ENCODE data around the gene EGFR. TPM values are rescaled to one million over a fixed set of nuclear protein-coding genes. Genes with fewer than 3 reads are reported as not detected.
A peak's percentile ranks its signal among the peaks of the same experiment; 100 is the strongest.

The EGFR gene
- total RNA-seq, 1 experiment from 2014 or later = not detected

DNA sequence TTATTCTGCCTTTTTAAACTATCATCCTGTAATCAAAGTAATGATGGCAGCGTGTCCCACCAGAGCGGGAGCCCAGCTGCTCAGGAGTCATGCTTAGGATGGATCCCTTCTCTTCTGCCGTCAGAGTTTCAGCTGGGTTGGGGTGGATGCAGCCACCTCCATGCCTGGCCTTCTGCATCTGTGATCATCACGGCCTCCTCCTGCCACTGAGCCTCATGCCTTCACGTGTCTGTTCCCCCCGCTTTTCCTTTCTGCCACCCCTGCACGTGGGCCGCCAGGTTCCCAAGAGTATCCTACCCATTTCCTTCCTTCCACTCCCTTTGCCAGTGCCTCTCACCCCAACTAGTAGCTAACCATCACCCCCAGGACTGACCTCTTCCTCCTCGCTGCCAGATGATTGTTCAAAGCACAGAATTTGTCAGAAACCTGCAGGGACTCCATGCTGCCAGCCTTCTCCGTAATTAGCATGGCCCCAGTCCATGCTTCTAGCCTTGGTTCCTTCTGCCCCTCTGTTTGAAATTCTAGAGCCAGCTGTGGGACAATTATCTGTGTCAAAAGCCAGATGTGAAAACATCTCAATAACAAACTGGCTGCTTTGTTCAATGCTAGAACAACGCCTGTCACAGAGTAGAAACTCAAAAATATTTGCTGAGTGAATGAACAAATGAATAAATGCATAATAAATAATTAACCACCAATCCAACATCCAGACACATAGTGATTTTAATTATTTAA is 151.7 kb downstream of the EGFR start:
- Histone ChIP-seq H3K4me2 (ENCODE audit: low read depth, low read length, poor library complexity, severe bottlenecking) (no peak overlapping the region), H3K4me1 (ENCODE audit: low read length) (no peaks in the 10 kb centered on the region), H3K79me2 (ENCODE audit: low read length) (no peaks in the 10 kb centered on the region), H4K20me1 (ENCODE audit: insufficient read depth, low read depth, low read length) (no peaks in the 10 kb centered on the region), H2AFZ (ENCODE audit: low read length) (no peak overlapping the region), H3K27me3 (ENCODE audit: low read length) (no peaks in the 10 kb centered on the region), H3K36me3 (ENCODE audit: insufficient read depth, low read length) (no peaks in the 10 kb centered on the region), H3K4me3 (ENCODE audit: low read length) (no peak overlapping the region), H3K9me3 (ENCODE audit: low read length) (no peaks in the 10 kb centered on the region), H3K27ac (ENCODE audit: low read length) (no peak overlapping the region), H3K9ac (ENCODE audit: low read length) (no peak overlapping the region), H3K9me2 (replicated peaks; ENCODE audit: insufficient read depth, low read length) (no peaks in the 10 kb centered on the region)
- no peak for DNase-seq

- Histone ChIP-seq H3K9me2 (replicated peaks; ENCODE audit: insufficient read depth, low read length) (no peaks in the 10 kb centered on the region), H3K36me3 (ENCODE audit: insufficient read depth, low read length) (no peaks in the 10 kb centered on the region), H3K4me1 (ENCODE audit: low read length) (no peaks in the 10 kb centered on the region), H3K27me3 (ENCODE audit: low read length) (no peaks in the 10 kb centered on the region), H3K4me3 (ENCODE audit: low read length) (no peak overlapping the region), H2AFZ (ENCODE audit: low read length) (no peak overlapping the region), H4K20me1 (ENCODE audit: insufficient read depth, low read depth, low read length) (no peaks in the 10 kb centered on the region), H3K9ac (ENCODE audit: low read length) (no peak overlapping the region), H3K79me2 (ENCODE audit: low read length) (no peaks in the 10 kb centered on the region), H3K9me3 (ENCODE audit: low read length) (no peaks in the 10 kb centered on the region), H3K4me2 (ENCODE audit: low read depth, low read length, poor library complexity, severe bottlenecking) (no peak overlapping the region), H3K27ac (ENCODE audit: low read length) (no peak overlapping the region)
- no peak for DNase-seq
Measured at GRCh38 chr7:55171157-55171556, 152.3 kb downstream of the EGFR start.

DNA sequence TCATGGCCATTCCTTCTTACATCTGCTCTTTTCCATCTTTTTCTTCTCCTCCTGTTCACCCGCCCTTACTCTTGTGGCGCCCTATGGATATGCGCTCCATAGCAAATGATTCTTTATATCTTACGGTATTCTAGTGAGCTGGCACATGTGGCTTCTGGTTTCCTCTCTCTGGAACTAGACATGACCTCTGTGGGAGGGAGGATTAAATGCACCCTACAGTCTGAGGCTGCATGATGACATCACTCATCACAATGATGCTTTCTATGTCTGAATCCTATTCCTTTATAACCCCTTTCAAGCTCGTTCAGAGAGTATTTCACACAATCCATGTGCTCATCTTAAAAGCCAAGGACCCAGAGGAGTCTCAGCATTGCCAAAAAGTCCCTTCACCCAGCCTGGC is 153.3 kb downstream of the EGFR start:
- H3K27me3 ChIP-seq (ENCODE audit: low read length) = no peaks in the 10 kb centered on the region
- H3K27ac ChIP-seq (ENCODE audit: low read length) = no peak overlapping the region
- no peak overlapping the region for H2AFZ ChIP-seq (ENCODE audit: low read length)
- no peaks in the 10 kb centered on the region for H3K79me2 ChIP-seq (ENCODE audit: low read length)
- H3K4me2 ChIP-seq (ENCODE audit: low read depth, low read length, poor library complexity, severe bottlenecking) = no peak overlapping the region
- no peak overlapping the region for H3K9ac ChIP-seq (ENCODE audit: low read length)
- no peaks in the 10 kb centered on the region for H3K9me3 ChIP-seq (ENCODE audit: low read length)
- H4K20me1 ChIP-seq (ENCODE audit: insufficient read depth, low read depth, low read length) = no peaks in the 10 kb centered on the region
- H3K36me3 ChIP-seq (ENCODE audit: insufficient read depth, low read length) = no peaks in the 10 kb centered on the region
- DNase-seq = no peak
- no peaks in the 10 kb centered on the region for H3K9me2 ChIP-seq (replicated peaks; ENCODE audit: insufficient read depth, low read length)
- H3K4me1 ChIP-seq (ENCODE audit: low read length) = no peaks in the 10 kb centered on the region
- H3K4me3 ChIP-seq (ENCODE audit: low read length) = no peak overlapping the region

DNA sequence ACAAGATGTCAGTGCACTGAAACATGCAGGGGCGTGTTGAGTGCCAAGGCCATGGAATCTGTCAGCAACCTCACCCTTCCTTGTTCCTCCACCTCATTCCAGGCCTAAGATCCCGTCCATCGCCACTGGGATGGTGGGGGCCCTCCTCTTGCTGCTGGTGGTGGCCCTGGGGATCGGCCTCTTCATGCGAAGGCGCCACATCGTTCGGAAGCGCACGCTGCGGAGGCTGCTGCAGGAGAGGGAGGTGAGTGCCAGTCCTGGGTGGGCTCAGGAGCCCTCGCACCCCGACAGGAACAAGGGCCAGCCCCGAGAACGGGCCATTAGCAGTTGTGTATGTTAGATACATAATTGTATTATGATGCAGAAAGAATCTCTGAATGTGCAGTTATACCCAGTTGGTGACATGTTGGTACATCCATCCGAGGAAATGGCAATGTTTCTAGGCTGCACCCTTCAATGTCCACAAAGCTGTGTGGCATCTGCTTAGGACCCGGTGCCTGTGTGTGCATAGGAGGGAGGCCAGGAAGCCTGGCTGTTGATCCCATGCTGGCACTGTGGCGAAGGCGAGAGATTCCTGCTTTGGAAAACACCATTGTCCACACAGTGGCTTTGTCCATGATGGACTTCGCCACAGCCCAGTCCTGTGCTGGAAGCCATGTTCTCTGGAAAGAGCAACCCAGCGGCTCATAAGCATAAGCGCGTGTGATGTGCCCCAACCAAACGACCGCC is 154.2 kb downstream of the EGFR start:
- H3K27ac ChIP-seq (ENCODE audit: low read length) = no peak overlapping the region
- no peaks in the 10 kb centered on the region for H3K79me2 ChIP-seq (ENCODE audit: low read length)
- no peak overlapping the region for H3K9ac ChIP-seq (ENCODE audit: low read length)
- H3K4me2 ChIP-seq (ENCODE audit: low read depth, low read length, poor library complexity, severe bottlenecking) = no peak overlapping the region
- H3K27me3 ChIP-seq (ENCODE audit: low read length) = no peaks in the 10 kb centered on the region
- H3K4me3 ChIP-seq (ENCODE audit: low read length) = no peak overlapping the region
- no peaks in the 10 kb centered on the region for H3K36me3 ChIP-seq (ENCODE audit: insufficient read depth, low read length)
- H4K20me1 ChIP-seq (ENCODE audit: insufficient read depth, low read depth, low read length) = no peaks in the 10 kb centered on the region
- H3K9me3 ChIP-seq (ENCODE audit: low read length) = no peaks in the 10 kb centered on the region
- H3K4me1 ChIP-seq (ENCODE audit: low read length) = no peaks in the 10 kb centered on the region
- H3K9me2 ChIP-seq (replicated peaks; ENCODE audit: insufficient read depth, low read length) = no peaks in the 10 kb centered on the region
- no peak overlapping the region for H2AFZ ChIP-seq (ENCODE audit: low read length)
- DNase-seq = no peak

DNA sequence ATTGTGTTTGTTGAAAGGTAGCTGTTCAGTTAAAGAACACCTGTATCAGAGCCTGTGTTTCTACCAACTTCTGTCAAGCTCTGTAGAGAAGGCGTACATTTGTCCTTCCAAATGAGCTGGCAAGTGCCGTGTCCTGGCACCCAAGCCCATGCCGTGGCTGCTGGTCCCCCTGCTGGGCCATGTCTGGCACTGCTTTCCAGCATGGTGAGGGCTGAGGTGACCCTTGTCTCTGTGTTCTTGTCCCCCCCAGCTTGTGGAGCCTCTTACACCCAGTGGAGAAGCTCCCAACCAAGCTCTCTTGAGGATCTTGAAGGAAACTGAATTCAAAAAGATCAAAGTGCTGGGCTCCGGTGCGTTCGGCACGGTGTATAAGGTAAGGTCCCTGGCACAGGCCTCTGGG is 154.9 kb downstream of the EGFR start:
- no peaks in the 10 kb centered on the region for H3K27me3 ChIP-seq (ENCODE audit: low read length)
- H3K27ac ChIP-seq (ENCODE audit: low read length) = no peak overlapping the region
- no peaks in the 10 kb centered on the region for H4K20me1 ChIP-seq (ENCODE audit: insufficient read depth, low read depth, low read length)
- H3K4me1 ChIP-seq (ENCODE audit: low read length) = no peaks in the 10 kb centered on the region
- H3K4me3 ChIP-seq (ENCODE audit: low read length) = no peak overlapping the region
- no peak overlapping the region for H2AFZ ChIP-seq (ENCODE audit: low read length)
- H3K9me3 ChIP-seq (ENCODE audit: low read length) = no peaks in the 10 kb centered on the region
- no peaks in the 10 kb centered on the region for H3K36me3 ChIP-seq (ENCODE audit: insufficient read depth, low read length)
- H3K9me2 ChIP-seq (replicated peaks; ENCODE audit: insufficient read depth, low read length) = no peaks in the 10 kb centered on the region
- H3K9ac ChIP-seq (ENCODE audit: low read length) = no peak overlapping the region
- no peak overlapping the region for H3K4me2 ChIP-seq (ENCODE audit: low read depth, low read length, poor library complexity, severe bottlenecking)
- no peaks in the 10 kb centered on the region for H3K79me2 ChIP-seq (ENCODE audit: low read length)
- DNase-seq = peak; percentile 52

GRCh38 chr7:55174456-55174855 is 155.6 kb downstream of the EGFR start:
- Histone ChIP-seq H3K9me3 (ENCODE audit: low read length) (no peaks in the 10 kb centered on the region), H3K9ac (ENCODE audit: low read length) (no peak overlapping the region), H3K36me3 (ENCODE audit: insufficient read depth, low read length) (no peaks in the 10 kb centered on the region), H4K20me1 (ENCODE audit: insufficient read depth, low read depth, low read length) (no peaks in the 10 kb centered on the region), H3K27ac (ENCODE audit: low read length) (no peak overlapping the region), H3K27me3 (ENCODE audit: low read length) (no peaks in the 10 kb centered on the region), H3K4me1 (ENCODE audit: low read length) (no peaks in the 10 kb centered on the region), H3K4me2 (ENCODE audit: low read depth, low read length, poor library complexity, severe bottlenecking) (no peak overlapping the region), H3K4me3 (ENCODE audit: low read length) (no peak overlapping the region), H3K9me2 (replicated peaks; ENCODE audit: insufficient read depth, low read length) (no peaks in the 10 kb centered on the region), H3K79me2 (ENCODE audit: low read length) (no peaks in the 10 kb centered on the region), H2AFZ (ENCODE audit: low read length) (no peak overlapping the region)
- no peak for DNase-seq

- Histone ChIP-seq H4K20me1 (ENCODE audit: insufficient read depth, low read depth, low read length) (no peaks in the 10 kb centered on the region), H3K9me3 (ENCODE audit: low read length) (no peaks in the 10 kb centered on the region), H3K79me2 (ENCODE audit: low read length) (no peaks in the 10 kb centered on the region), H3K4me1 (ENCODE audit: low read length) (no peaks in the 10 kb centered on the region), H3K27me3 (ENCODE audit: low read length) (no peaks in the 10 kb centered on the region), H2AFZ (ENCODE audit: low read length) (no peak overlapping the region), H3K9ac (ENCODE audit: low read length) (no peak overlapping the region), H3K4me2 (ENCODE audit: low read depth, low read length, poor library complexity, severe bottlenecking) (no peak overlapping the region), H3K4me3 (ENCODE audit: low read length) (no peak overlapping the region), H3K9me2 (replicated peaks; ENCODE audit: insufficient read depth, low read length) (no peaks in the 10 kb centered on the region), H3K36me3 (ENCODE audit: insufficient read depth, low read length) (no peaks in the 10 kb centered on the region), H3K27ac (ENCODE audit: low read length) (no peak overlapping the region)
- DNase-seq = no peak
Measured at GRCh38 chr7:55174856-55175255, 156.0 kb downstream of the EGFR start.

DNA sequence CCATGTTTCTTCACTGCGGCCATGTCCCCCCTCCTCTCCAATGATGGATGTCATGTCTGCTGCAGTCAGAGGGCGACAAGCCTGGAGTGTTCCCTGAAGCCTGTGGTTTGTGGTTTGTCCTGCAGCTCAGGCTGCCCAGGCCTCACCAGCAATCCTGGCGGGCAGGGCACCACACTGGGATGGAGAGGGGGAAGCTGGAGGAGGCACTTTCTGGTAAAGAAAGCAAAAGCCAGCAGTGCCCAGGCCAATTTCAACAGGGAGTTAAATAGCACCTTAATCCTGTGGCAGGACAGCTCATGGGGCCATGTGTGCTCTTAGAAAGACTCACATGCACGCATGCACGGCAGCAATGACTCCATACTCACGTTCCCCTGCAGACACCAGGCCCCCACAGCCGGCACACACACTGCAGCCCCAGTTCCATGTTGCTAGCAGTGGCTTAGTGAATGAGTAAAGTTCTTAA is 158.3 kb downstream of the EGFR start:
- H3K9me3 ChIP-seq (ENCODE audit: low read length) = no peaks in the 10 kb centered on the region
- H2AFZ ChIP-seq (ENCODE audit: low read length) = no peak overlapping the region
- H3K36me3 ChIP-seq (ENCODE audit: insufficient read depth, low read length) = no peaks in the 10 kb centered on the region
- no peak overlapping the region for H3K27ac ChIP-seq (ENCODE audit: low read length)
- no peak overlapping the region for H3K9ac ChIP-seq (ENCODE audit: low read length)
- DNase-seq = no peak
- H3K9me2 ChIP-seq (replicated peaks; ENCODE audit: insufficient read depth, low read length) = no peaks in the 10 kb centered on the region
- H3K4me1 ChIP-seq (ENCODE audit: low read length) = no peaks in the 10 kb centered on the region
- H3K27me3 ChIP-seq (ENCODE audit: low read length) = no peaks in the 10 kb centered on the region
- H4K20me1 ChIP-seq (ENCODE audit: insufficient read depth, low read depth, low read length) = no peaks in the 10 kb centered on the region
- H3K4me3 ChIP-seq (ENCODE audit: low read length) = no peak overlapping the region
- H3K4me2 ChIP-seq (ENCODE audit: low read depth, low read length, poor library complexity, severe bottlenecking) = no peak overlapping the region
- H3K79me2 ChIP-seq (ENCODE audit: low read length) = no peaks in the 10 kb centered on the region
